GM21717 (cell line): ENCODE data around the gene ELP2.
"Not testable (repeated sequence)": the region's sequence is repeated elsewhere in the genome, so short reads cannot be mapped to it uniquely, and the experiment has no call there.

Experiments
- ATAC-seq: cut with Tn5 transposase; IDR thresholded peaks from one replicate; pipeline ENCODE4 v1.9.1; 2021; ENCODE audit warnings: mild to moderate bottlenecking, moderate library complexity; ENCODE audit not compliant: unreplicated experiment

Gene ELP2

GRCh38 chr18:36155851-36156757 is 26.4 kb downstream of the ELP2 start:
- ATAC-seq: no peak

- no peak for ATAC-seq
Observed at GRCh38 chr18:36157441-36157840, 27.7 kb downstream of the ELP2 start.

- no peak for ATAC-seq
Observed at GRCh38 chr18:36158266-36158867, 28.7 kb downstream of the ELP2 start.

GRCh38 chr18:36160959-36161371 is 31.3 kb downstream of the ELP2 start:
- ATAC-seq: no peak

- ATAC-seq: no peak
Observed at GRCh38 chr18:36162981-36163380, 33.3 kb downstream of the ELP2 start.

GRCh38 chr18:36167692-36168218 is 38.1 kb downstream of the ELP2 start:
- no peak for ATAC-seq

- ATAC-seq: not testable (repeated sequence)
Observed at GRCh38 chr18:36168296-36168695, 38.6 kb downstream of the ELP2 start.

GRCh38 chr18:36169938-36170337 is 40.2 kb downstream of the ELP2 start:
- no peak for ATAC-seq

- no peak for ATAC-seq
Observed at GRCh38 chr18:36175481-36175880, 45.8 kb downstream of the ELP2 start.

- ATAC-seq: no peak
Observed at GRCh38 chr18:36176177-36176584, 46.5 kb downstream of the ELP2 start.

- ATAC-seq: no peak
Observed at GRCh38 chr18:36176711-36177110, 47.0 kb downstream of the ELP2 start.

GRCh38 chr18:36177913-36178312 is 48.2 kb downstream of the ELP2 start:
- ATAC-seq: no peak

GRCh38 chr18:36179562-36180355 is 50.1 kb downstream of the ELP2 start:
- no peak for ATAC-seq

GRCh38 chr18:36181441-36181840 is 51.7 kb downstream of the ELP2 start:
- no peak for ATAC-seq

- ATAC-seq: no peak
Observed at GRCh38 chr18:36181898-36182506, 52.3 kb downstream of the ELP2 start.

GRCh38 chr18:36183033-36183432 is 53.3 kb downstream of the ELP2 start:
- no peak for ATAC-seq

GRCh38 chr18:36183987-36184386 is 54.3 kb downstream of the ELP2 start:
- ATAC-seq: no peak

GRCh38 chr18:36185157-36185556 is 55.5 kb downstream of the ELP2 start:
- ATAC-seq: no peak

GRCh38 chr18:36185901-36186460 is 56.3 kb downstream of the ELP2 start:
- ATAC-seq: no peak

- ATAC-seq: peak; percentile 14
Observed at GRCh38 chr18:36186461-36187192, 56.9 kb downstream of the ELP2 start.
